HG03442 (cell line): ENCODE measurements around the gene PLEKHG2.

Experiments used
- ATAC-seq: cut with Tn5 transposase; IDR thresholded peaks from one replicate; pipeline ENCODE4 v1.9.1; 2021; ENCODE audit warnings: mild to moderate bottlenecking, moderate library complexity; ENCODE audit not compliant: unreplicated experiment

Gene PLEKHG2

DNA sequence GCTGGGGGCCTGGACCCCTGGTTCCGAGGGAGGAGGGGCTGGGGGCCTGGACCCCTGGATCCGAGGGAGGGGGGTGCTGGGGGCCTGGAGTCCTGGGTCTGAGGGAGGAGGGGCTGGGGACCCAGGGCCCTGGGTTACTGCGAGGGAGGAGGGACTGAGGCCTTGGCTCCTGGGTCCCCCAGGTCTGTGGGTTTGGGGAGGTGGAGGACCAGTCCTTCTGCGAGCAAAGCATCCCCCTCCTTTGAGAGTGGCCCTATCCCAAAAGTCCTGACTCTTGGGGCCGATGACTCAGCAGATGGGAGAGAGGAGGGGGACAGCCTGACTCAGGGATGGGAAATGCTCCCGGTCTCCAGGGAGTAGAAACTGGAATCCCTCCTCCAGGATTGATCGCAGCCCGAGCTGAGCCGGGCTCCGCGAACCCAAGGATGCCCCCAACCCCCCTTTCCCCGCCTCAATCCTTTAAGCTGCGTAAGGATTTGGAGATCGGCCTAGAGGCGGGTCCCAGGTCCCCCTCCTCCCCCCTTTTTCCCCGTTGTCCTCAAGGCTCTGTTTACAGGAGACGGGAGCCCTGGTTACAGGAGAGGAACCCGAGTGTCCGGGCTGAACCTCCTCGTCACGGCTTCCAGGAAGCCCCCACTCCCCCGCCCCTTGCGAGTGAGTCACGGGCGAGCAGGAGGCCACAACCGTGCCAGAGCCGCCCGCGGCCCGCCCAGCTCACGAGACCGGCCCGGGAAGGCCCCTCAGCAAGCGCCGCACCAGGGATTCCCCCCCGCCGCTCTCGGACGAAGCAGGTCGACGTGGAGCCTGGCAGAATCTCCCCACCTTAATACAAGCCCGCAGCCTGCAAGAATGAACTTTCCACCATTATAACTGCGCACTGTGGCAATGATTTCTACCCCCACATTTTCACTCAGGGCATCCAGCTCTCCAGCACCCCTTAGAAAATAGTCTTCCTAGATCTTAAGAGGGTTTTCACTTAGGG, 8.8 kb upstream of the PLEKHG2 start:
- peak; percentile 22 for ATAC-seq

DNA sequence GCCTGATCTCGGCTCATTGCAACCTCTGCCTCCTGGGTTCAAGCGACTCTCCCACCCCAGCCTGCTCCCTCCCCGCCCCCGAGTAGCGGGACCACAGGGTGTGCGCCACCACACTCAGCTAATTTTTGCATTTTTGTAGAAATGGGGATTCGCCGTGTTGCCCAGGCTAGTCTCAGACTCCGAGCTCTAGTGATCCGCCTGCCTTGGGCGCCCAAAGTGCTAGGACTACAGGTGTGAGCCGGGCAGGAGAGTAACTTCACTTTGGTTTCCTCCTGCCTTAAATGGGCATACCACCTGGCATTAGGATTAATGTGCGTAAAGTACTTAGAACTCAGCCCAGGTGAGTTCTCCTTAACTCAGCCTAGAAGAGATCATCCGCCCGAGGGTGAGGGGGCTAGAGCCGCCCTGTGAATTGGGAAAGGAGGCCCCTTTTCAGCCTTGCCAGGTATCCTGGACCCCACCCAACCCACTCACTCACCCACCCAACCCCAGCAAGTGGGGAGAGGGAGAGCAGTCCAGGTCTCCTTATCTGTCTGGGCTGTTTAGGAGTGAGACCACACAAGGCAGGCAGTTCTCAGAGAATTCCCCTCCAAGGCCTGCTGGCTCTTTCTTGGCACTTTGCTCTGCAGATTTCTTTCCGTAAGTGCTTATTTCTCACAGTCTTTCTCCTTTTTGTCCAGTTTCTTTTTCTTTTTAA, 7.1 kb upstream of the PLEKHG2 start:
- ATAC-seq = no peak

DNA sequence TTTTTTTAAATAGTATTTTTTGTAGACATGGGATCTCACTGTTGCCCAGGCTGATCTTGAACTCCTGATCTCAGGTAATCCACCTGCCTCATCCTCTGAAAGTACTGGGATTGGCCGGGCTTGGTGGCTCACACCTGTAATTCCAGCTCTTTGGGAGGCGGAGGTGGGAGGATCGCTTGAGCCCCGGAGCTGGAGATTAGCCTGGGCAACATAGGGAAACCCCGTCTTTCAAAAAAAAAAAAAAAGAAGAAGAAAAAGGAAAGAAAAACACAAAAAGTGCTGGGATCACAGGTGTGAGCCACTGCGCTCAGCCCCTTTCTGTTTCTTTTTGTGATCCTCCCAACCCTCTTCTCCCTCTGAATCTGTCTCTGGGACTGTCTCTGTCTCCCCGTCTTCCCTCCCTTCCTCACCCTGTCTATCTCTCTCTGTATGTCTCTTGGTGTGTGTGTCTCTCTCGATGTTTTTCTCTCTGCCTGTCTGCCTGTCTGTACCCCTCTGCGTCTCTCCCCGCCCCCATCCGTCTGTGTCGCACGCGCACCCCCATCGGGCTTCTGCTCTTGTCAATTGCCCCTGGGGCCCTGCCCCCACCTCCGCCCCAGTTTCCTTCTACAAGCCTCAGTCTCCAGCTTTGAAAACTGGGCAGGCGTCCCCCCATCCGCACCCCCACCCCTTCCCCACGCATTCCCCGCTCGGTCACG, 6.4 kb upstream of the PLEKHG2 start:
- ATAC-seq = no peak

DNA sequence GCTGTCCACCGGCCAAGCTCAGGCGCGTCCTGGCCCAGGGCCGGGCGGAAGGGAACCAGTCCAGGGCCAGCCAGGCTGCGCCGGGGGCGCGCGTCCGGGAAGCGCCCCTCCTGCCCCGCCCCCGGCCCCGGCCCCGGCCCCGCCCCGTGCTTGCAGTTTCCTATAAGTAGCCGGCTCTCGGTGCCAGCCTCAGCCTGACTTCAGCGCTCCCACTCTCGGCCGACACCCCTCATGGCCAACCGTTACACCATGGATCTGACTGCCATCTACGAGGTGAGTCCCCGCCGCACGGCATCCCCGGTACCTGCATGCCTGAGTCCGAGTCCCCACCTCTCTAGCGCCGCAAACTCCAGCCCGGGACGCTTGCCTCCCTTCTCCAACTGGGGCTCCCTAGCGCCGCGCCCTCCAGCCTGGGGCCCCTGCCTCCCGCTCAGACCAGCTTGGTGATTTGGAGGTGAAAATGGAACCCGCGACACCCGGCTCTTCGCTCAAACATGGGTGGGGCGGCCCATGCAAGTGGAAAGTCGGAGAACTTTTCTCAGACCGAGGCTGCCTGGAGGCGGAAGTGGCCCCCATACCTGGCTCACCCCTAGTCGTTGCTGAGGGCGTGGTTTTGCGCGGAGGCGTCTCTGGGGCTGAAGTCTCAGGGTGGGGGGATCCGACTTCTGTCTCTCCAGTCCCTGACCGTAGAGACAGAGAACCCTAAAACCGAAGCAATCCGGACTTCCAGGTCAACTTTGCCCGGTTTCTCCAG, 5.6 kb upstream of the PLEKHG2 start, which contains the start of gene ZFP36:
Gene ZFP36 (plus strand): TSS at position 192 of the 754 bp plus-strand sequence. CDS start 58 bp downstream, at position 250.
- peak; percentile 13 for ATAC-seq

DNA sequence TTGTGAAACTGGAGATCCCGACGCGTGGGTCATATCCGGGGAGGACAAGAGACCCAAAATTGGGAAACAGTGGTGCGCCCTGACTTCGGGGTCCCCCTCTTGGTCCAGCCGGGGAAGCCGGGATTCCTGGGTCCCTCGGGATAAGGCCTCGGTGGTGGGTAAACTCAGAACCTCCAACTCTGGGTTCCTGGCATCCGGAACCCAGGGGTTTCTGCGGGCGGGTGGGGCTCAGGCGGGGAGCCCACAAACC, 5.1 kb upstream of the PLEKHG2 start:
- ATAC-seq = no peak

DNA sequence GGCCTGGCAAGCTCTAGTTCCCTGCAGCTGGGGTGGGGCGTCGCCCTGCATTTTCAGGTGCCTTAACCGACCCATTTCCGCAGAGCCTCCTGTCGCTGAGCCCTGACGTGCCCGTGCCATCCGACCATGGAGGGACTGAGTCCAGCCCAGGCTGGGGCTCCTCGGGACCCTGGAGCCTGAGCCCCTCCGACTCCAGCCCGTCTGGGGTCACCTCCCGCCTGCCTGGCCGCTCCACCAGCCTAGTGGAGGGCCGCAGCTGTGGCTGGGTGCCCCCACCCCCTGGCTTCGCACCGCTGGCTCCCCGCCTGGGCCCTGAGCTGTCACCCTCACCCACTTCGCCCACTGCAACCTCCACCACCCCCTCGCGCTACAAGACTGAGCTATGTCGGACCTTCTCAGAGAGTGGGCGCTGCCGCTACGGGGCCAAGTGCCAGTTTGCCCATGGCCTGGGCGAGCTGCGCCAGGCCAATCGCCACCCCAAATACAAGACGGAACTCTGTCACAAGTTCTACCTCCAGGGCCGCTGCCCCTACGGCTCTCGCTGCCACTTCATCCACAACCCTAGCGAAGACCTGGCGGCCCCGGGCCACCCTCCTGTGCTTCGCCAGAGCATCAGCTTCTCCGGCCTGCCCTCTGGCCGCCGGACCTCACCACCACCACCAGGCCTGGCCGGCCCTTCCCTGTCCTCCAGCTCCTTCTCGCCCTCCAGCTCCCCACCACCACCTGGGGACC, 4.6 kb upstream of the PLEKHG2 start:
- ATAC-seq = no peak

DNA sequence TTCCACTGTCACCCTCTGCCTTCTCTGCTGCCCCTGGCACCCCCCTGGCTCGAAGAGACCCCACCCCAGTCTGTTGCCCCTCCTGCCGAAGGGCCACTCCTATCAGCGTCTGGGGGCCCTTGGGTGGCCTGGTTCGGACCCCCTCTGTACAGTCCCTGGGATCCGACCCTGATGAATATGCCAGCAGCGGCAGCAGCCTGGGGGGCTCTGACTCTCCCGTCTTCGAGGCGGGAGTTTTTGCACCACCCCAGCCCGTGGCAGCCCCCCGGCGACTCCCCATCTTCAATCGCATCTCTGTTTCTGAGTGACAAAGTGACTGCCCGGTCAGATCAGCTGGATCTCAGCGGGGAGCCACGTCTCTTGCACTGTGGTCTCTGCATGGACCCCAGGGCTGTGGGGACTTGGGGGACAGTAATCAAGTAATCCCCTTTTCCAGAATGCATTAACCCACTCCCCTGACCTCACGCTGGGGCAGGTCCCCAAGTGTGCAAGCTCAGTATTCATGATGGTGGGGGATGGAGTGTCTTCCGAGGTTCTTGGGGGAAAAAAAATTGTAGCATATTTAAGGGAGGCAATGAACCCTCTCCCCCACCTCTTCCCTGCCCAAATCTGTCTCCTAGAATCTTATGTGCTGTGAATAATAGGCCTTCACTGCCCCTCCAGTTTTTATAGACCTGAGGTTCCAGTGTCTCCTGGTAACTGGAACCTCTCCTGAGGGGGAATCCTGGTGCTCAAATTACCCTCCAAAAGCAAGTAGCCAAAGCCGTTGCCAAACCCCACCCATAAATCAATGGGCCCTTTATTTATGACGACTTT, 3.9 kb upstream of the PLEKHG2 start:
- no peak for ATAC-seq

DNA sequence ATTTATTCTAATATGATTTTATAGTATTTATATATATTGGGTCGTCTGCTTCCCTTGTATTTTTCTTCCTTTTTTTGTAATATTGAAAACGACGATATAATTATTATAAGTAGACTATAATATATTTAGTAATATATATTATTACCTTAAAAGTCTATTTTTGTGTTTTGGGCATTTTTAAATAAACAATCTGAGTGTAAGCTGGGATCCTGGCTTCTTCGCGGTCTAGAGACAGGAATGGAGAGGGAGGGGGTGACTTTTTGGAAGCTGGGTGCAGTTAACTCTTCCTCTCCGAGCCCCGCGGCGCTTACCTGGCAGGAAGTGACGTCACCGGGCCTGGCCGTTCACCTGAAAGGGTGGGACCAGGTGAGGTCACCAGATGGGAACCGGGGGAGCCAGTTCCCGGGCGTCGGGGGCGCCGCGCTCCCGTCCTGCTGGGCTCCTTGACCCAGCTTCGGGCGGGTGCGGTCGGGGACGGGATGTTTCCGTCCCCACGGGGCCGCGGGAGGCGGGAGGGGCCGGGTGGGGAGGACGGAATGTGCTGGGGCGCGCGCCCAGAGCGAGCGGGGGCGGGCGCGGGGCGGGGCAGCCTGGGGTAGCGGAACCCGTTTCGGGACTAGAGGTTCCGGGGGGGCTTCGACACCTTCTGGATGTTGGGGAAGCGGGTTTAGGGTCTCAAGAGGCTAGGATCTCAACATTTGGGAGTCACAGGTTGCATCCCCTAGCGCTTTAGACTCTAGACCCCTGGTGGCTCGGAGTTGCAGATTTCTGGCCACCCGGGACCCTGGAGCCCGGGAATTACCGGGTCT, 3.1 kb upstream of the PLEKHG2 start:
- ATAC-seq = no peak

DNA sequence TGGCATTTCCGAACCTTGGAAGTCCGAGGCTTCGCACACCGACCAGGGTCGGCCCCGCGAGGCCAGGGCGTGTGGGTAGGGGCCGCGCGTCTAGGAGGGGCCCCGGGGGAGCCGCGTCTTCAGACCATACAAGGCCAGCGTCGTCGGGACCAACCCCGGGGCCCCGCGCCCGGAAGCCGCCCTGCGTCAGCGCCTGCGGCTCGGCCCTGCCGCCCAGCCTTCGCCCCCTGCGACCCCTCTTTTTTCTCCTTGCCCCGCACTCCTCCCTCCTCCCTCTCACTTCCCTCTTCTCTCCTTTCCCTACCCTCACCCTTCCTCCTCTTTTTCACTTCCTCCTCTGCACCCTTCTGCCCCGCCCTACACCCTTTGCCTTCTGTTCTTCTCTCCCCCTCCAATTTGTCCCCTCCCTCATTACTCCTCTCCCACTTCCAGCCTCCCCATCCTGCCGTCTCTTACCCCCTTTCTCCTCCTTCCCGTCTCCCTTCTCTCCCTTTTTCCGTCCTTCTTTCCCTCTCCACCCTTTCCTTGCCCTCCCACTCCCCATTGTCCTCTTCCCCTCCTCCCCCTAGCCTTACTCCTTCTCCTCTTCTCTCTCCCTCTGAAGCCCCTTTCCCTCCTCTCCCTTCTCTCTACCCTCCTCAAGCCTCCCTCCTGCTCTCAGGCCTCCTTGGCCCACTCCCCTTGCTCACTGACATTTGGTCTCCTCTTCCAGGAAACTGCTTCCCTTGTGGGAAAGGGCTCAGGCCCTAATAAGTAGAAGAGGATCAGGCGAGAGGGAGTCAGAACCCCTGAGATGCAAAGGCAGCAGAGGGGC, 2.2 kb upstream of the PLEKHG2 start:
- no peak for ATAC-seq

DNA sequence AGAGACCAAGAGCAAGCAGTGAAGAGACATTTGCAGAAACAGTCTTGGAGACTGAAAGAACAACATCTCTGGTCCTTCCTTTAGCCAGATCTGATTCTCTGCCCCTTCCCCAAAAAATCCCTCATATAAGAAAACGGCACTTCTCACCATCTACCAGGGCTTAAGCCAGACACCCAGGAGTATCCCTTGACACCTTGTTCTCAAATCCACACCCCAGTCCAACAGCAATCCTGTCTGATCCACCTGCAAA, 1.7 kb upstream of the PLEKHG2 start:
- ATAC-seq = no peak

DNA sequence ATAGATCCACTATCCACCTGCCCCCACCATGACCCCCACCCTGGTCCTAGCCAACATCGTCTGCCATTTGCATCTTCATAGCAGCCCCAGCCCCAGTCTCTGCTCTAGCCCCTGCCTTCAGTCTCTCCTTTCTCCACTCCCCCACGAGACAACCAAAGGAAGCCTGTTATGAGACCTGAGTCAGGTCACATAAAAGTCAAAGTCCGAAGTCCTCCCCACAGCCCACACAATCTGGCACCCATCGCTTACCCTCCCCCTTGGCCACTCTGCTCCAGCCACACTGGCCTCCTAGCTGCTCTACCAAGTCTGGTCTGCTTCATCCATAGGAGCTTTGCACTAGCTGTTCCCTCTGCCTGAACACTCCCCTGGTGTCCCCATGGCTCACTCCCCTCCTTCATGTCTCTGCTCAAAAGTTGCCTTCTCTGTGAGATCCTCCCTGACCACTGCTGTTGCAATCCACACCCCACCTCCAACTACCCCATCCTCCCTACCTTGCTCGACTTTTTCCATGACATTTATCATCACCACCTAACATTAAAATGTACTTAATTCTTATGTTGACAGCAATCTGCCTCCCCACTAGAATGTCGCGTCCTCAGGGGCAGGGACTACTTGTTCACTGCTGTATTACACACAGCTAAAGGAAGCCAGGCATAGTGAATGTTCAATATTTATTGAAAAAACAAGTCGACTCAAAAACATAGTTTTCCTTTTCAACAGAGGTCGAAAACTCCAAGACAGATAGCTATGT, 1.2 kb upstream of the PLEKHG2 start:
- no peak for ATAC-seq

DNA sequence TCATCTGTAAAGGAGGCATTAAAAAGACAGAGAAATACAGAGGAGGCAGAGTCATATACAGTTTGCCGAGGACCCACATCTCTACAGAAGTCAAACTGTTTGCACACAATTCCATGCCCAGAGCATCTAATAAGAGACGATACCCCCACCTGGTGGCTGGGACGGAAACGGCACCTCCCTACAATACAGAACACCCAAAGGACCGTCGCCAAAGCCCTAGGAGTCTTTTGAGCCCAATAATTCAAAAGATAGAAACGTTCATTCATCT, 703 bp upstream of the PLEKHG2 start:
- ATAC-seq = peak; percentile 16

DNA sequence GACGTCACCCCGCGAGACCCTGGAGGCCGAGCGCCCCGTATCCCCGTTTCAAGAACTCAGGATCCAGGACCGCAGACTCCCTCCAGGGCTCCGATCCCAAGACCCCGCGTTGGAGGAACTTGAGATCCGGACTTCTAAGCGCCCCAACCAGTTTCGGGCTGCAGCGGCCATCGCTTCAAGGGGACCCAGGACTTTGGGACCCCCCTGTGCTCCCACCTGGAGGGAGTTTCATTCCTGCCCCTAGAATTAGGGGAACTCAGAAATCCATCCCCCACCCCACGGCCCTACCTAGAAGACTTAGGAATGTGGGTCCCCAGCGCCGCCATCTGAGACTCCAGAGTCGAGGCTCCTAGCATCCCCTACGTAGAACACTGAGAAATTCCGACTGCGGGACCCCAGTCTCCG, 400 bp downstream of the PLEKHG2 start:
- no peak for ATAC-seq

DNA sequence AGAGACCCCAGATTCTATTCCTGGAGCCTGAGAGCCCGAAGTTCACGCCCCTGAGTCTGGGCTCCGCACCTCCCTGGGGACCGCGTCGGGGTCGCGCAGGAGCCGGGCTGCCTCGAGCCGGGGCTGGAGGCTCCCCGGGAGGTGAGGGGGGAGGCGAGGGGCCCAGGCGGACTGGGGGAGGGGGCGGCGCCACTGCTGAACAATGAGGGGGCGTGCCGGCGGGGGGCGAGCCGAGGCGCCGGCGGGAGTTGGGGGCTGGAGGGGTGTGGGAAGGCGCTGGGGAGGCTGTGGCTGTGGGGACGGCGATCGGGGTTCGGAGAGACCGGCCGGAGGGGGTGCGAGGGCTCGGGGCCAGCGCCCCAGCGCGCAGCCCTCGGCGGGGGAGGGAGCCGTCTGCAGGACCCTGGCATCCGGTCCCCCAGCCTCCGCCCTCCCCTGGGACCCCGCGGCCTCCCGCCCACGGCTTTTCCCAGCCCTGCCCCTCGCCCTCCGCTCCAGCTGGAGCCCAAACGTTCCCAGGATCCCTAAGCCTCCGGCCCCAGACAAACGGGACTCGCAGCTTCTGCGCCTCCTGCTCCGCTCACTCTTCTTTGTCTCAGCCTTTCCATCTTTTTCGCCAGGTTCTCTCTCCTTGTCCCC, 922 bp downstream of the PLEKHG2 start:
- no peak for ATAC-seq

DNA sequence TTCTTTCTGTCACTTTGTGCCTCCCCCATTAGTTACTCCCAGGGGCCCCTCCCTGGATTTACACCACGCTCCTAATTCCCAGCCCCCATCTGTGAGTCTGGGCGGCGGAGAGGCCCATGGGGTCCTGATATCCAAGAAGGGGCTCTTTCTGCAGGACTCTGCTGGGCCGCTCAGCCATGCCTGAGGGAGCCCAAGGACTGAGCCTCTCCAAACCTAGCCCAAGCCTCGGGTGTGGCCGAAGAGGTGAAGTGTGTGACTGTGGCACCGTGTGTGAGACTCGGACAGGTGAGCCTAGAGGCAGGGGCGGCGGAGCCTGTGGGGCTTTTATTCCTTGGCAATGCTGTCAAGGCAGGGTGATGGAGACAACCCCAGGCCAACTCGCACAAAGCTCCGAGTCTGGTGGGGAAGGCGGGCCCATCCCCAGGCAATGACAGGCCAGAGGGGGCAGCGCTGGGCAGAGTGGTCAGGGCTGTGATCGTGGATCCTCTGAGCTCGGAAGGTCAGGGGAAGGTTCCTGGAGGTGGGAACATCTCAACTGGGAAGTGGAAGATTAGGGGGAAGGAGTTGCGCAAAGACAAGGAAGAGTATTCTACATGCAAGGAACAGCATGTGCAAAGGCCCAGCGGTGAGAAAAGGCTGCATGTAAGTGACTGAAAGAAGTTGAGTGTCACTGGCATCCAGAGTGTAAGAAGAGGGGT, 1.6 kb downstream of the PLEKHG2 start:
- ATAC-seq = no peak
